Activated CD8-positive, alpha-beta memory T cell treated with anti-CD3 and anti-CD28 coated beads for 4 hours (primary cell): Measurements from ENCODE around the gene AGFG2.
A peak's percentile ranks its signal among the peaks of the same experiment; 100 is the strongest.
"Not testable (repeated sequence)": the region's sequence is repeated elsewhere in the genome, so short reads cannot be mapped to it uniquely, and the experiment has no call there.

Experiments used
- DNase-seq, 2 donors: peaks; one replicate each; pipeline ENCODE4 v3.0.0-alpha.2; 2020; ENCODE audit warnings: low read depth in 2 of 2

The AGFG2 gene, protein sequence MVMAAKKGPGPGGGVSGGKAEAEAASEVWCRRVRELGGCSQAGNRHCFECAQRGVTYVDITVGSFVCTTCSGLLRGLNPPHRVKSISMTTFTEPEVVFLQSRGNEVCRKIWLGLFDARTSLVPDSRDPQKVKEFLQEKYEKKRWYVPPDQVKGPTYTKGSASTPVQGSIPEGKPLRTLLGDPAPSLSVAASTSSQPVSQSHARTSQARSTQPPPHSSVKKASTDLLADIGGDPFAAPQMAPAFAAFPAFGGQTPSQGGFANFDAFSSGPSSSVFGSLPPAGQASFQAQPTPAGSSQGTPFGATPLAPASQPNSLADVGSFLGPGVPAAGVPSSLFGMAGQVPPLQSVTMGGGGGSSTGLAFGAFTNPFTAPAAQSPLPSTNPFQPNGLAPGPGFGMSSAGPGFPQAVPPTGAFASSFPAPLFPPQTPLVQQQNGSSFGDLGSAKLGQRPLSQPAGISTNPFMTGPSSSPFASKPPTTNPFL

GRCh38 chr7:100538654-100539435 is at the start of gene AGFG2:
TSS of gene AGFG2 (plus strand) at chr7:100539203. CDS start at chr7:100539347, 144 bp downstream.
- DNase-seq = peak; percentile 100

DNA sequence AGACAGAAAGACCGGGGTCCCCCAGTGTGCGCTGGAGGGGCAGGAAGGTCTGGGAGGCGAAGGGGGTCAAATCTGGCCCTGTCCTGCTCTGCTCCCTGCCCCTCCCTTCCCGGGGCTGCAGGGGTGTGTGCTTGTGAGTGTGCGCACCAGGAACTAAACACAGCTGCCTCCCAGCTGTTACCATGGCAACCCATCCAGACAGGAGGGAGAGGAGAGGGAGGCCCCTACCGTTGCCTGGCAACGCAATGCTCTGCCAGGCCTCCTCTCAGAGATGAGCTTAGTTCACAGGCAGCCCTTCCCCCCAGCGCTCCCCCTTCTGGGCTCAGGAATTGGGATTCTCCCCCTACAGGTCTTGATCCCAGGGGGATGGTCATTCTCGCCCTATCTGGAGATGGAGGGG is 49.2 kb upstream of the AGFG2 start:
- no peak for DNase-seq

- DNase-seq = no peak
Observed at GRCh38 chr7:100490483-100491191, 48.4 kb upstream of the AGFG2 start.

- DNase-seq = no peak
Observed at GRCh38 chr7:100491192-100491578, 47.8 kb upstream of the AGFG2 start.

DNA sequence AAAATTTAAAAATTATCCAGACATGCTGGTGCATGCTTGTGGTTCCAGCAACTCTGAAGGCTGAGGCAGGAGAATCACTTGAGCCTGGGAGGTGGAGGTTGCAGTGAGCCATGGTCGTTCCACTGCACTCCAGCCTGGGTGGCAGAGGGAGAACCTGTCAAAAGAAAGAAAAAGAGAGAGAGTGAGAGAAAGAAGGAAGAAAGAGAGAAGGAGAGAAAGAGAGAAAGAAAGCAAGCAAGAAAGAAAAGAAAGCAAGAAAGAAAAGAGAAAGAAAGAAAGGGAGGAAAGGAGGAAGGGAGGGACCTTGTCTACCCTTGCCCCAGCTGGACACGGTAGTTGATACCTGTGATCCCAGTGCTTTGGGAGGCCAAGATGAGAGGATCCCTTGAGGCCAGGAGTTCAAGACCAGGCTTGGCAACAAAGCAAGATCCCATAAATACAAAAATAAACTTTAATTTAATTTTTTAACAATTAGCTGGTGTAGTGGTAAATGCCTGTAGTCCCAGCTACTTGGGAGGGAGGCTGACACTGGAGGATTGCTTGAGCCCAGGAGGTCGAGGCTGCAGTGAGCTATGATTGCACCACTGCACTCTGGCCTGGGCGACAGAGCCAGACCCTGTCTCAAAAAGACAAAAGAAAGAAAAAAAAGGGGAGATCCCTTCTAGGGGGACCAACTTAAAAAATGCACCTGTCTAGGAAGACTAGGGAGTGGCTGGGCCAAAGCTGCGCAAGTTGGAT is 46.1 kb upstream of the AGFG2 start:
- no peak for DNase-seq

- no peak for DNase-seq
Observed at GRCh38 chr7:100493476-100494264, 45.3 kb upstream of the AGFG2 start.

- DNase-seq = no peak
Observed at GRCh38 chr7:100496509-100496908, 42.5 kb upstream of the AGFG2 start.

DNA sequence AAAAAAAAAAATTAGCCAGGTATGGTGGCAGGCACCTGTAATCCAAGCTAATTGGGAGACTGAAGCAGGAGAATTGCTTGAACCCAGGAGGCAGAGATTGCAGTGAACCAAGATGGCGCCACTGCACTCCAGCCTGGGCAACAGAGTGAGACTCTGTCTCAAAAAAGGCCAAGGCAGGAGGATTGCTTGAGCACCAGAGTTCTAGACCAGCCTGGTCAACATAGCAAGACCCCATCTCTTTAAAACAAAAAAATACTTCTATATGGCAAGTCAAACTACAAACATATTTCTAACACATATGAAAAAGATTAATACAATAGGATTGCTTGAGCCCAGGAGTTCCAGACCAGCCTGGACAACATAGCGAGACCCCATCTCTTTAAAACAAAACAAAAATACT is 38.3 kb upstream of the AGFG2 start:
- DNase-seq = not testable (repeated sequence)

DNA sequence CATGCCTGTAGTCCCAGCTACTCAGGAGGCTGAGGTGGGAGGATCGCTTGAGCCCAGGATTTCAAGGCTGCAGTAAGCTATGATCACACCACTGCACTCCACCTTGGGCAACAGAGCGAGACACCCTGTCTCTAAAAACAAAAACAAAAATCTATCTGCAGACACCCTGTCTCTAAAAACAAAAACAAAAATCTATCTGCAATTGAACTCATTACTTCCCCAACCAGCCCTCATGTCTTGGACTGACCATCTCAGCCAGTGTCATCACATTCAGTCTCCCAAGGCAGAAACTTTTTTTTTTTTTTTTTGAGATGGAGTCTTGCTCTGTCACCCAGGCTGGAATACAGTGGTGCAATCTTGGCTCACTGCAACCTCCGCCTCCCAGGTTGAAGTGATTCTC is 35.0 kb upstream of the AGFG2 start:
- DNase-seq = not testable (repeated sequence)

- DNase-seq = no peak
Observed at GRCh38 chr7:100504887-100505611, 34.0 kb upstream of the AGFG2 start.

DNA sequence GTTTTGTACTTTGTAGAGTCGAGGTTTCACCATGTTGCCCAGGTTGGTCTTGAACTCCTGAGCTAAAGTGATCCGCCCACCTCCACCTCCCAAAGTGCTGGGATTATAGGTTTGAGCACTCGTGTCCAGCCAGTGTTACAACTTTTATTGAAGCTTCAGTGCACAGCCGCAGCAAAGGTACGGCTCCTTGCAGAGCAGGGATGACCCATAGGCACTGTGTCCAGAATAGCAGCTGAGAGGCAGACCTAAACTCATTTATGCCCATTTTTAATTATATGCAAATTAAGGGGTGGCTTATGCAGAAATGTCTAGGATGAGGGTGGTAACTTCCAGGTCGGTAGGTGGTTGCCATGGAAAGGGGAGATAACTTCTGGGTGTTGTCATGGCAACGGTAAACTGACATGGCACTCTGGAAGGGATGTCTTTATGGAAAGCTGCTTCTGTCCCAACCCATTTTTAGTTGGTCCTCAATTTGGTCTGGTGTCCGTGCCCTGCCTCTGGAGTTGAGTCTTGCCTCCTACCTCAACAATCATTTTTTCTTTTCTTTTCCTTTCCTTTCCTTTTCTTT is 32.6 kb upstream of the AGFG2 start:
- no peak for DNase-seq

GRCh38 chr7:100509231-100509630 is 29.8 kb upstream of the AGFG2 start:
- no peak for DNase-seq

GRCh38 chr7:100510437-100511239 is 28.4 kb upstream of the AGFG2 start:
- no peak for DNase-seq

DNA sequence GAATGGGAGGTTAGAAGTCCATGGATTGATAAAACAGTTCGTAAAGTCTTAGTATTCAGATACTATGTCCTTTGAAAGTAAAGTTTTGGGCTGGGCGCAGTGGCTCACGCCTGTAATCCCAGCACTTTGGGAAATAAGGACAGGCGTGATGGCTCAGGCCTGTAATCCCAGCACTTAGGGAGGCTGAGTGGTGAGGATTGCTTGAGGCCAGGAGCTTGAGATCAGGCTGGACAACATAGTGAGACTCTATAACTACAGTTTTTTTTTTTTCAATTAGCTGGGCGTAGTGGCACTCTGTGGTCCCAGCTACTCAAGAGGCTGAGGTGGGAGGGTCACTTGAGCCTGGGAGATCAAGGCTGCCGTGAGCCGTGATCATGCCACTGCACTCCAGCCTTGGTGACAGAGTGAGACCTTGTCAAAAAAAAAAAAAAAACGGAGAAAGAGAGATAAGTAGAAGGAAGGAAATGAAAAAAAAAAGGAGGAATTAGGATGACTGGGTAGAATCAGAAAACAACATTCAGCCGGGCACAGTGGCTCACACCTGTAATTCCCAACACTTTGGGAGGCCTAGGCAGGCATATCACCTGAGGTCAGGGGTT is 25.7 kb upstream of the AGFG2 start:
- no peak for DNase-seq

- DNase-seq = no peak
Observed at GRCh38 chr7:100515072-100515532, 23.9 kb upstream of the AGFG2 start.

DNA sequence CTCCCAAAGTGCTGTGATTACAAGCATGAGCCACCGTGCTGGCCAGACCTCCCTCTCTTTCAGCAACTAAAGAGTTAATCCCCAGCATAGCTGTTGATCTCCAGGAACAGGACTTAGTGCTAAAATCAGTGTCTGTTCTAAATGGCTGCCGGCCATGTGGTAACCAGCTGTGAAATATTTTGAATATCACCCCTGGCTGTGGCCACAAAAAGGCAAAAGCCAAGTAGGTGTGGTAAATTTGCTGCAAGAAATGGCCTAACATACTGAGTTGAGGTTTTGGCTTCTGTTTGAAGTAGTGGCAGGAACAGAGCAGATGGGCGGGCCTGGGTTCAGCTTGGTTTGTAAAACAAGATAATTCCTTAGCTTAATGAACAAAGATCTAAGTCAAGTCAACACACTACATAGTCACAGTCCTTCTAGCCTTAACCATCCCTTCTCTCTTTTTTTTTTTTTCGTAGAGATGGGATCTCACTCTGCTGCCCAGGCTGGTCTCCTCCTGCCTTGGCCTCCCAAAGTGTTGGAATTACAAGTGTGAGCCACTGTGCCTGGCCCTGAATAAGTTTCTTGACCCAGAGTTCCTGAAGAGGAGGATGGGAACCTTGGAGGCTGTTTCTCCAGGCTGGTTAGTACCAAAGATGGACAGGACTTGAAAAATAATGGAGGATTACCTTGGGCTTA is 22.7 kb upstream of the AGFG2 start:
- DNase-seq = peak; percentile 19 to 23

DNA sequence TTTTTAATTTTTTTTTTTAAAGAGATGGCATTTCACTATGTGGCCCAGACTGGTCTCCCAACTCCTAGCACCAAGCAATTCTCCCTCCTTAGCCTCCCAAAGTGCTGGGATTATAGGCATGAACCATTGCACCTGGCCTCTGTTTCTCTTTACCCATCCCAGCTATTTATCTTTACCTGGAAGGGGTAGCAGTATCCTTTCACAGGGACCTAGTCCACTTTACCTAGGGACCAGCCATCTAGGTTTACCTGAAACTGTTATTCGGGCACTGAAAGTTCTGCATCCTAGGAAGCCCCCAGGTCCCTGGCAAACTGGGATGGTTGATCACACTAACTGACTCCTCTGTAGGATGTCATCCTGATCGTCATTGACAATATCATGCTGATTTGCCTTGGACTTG is 21.7 kb upstream of the AGFG2 start:
- no peak for DNase-seq

GRCh38 chr7:100519580-100519979 is 19.4 kb upstream of the AGFG2 start:
- no peak for DNase-seq
